Subcutaneous abdominal adipose tissue (tissue), 5 donors: ENCODE measurements around the gene SHISA6.
"Not testable (repeated sequence)": the region's sequence is repeated elsewhere in the genome, so short reads cannot be mapped to it uniquely, and the experiment has no call there.

ENCODE experiments used
- H3K27ac ChIP-seq: one replicate; pipeline ENCODE4 v1.7.0; 2013; ENCODE audit warnings: low read depth, mild to moderate bottlenecking, inconsistent platforms, low read length, moderate library complexity
- H3K27me3 ChIP-seq, 5 donors: one replicate each; pipeline ENCODE4 v1.7.0; 2013; ENCODE audit warnings: low read length in 5 of 5, inconsistent platforms in 1 of 5; ENCODE audit not compliant: control insufficient read depth in 5 of 5, insufficient read depth in 4 of 5
- H3K36me3 ChIP-seq, 5 donors: one replicate each; pipeline ENCODE4 v1.7.0; 2013; ENCODE audit warnings: low read length in 5 of 5; ENCODE audit not compliant: control insufficient read depth in 5 of 5, insufficient read depth in 5 of 5
- H3K4me1 ChIP-seq, 5 donors: one replicate each; pipeline ENCODE4 v1.7.0; 2013; ENCODE audit warnings: low read length in 5 of 5, mild to moderate bottlenecking in 3 of 5, moderate library complexity in 1 of 5; ENCODE audit not compliant: control insufficient read depth in 5 of 5, insufficient read depth in 5 of 5
- H3K4me3 ChIP-seq, 5 donors: one replicate each; pipeline ENCODE4 v1.7.0; 2013; ENCODE audit warnings: low read length in 5 of 5, low read depth in 1 of 5
- H3K9ac ChIP-seq, 5 donors: one replicate each; pipeline ENCODE4 v1.7.0; 2013; ENCODE audit warnings: low read length in 5 of 5, mild to moderate bottlenecking in 4 of 5, moderate library complexity in 3 of 5
- H3K9me3 ChIP-seq, 5 donors: one replicate each; pipeline ENCODE4 v1.7.0; 2013; ENCODE audit warnings: low read length in 5 of 5; ENCODE audit not compliant: control insufficient read depth in 5 of 5
- donor health status: healthy.
- donor health status: healthy.
- donor health status: healthy.
- donor health status: healthy.
- donor health status: healthy.

The SHISA6 gene

GRCh38 chr17:11309033-11309432, 68.0 kb downstream of the SHISA6 start:
- no peak overlapping the region for H3K9ac ChIP-seq
- H3K36me3 ChIP-seq = no peaks in the 10 kb centered on the region
- H3K4me3 ChIP-seq = no peak overlapping the region
- no peaks in the 10 kb centered on the region for H3K27me3 ChIP-seq
- H3K4me1 ChIP-seq = peaks cover 0 to 3% (median 0%) of the 10 kb centered on the region in 5 donors
- no peak overlapping the region for H3K27ac ChIP-seq
- H3K9me3 ChIP-seq = no peaks in the 10 kb centered on the region

- no peaks in the 10 kb centered on the region for H3K36me3 ChIP-seq
- H3K9me3 ChIP-seq = no peaks in the 10 kb centered on the region
- no peaks in the 10 kb centered on the region for H3K27me3 ChIP-seq
- H3K4me1 ChIP-seq = peaks cover 0 to 3% (median 0%) of the 10 kb centered on the region in 5 donors
- H3K4me3 ChIP-seq = no peak overlapping the region
- H3K27ac ChIP-seq = no peak overlapping the region
- H3K9ac ChIP-seq = no peak overlapping the region
These were observed 68.8 kb downstream of the SHISA6 start for GRCh38 chr17:11309850-11310249.

DNA sequence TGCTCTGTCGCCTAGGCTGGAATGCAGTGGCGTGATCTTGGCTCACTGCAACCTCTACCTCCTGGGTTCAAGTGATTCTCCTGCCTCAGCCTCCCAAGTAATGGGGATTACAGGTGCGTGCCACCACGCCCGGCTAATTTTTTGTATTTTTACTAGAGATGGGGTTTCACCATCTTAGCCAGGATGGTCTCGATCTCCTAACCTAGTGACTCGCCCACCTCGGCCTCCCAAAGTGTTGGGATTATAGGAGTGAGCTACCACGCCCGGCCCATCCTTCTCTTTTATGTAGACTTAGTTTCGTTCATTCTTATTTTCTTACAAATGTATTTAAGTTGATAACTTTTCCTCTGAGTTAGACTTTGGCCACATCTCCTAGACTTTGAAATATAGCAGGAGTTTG, 75.4 kb downstream of the SHISA6 start:
- H3K4me1 ChIP-seq, H3K36me3 ChIP-seq, H3K9ac ChIP-seq, H3K27ac ChIP-seq, H3K4me3 ChIP-seq, H3K9me3 ChIP-seq, H3K27me3 ChIP-seq: not testable (repeated sequence)

GRCh38 chr17:11318207-11318606, 77.2 kb downstream of the SHISA6 start:
- Histone ChIP-seq H3K27me3 (no peaks in the 10 kb centered on the region), H3K4me1 (no peaks in the 10 kb centered on the region), H3K4me3 (no peak overlapping the region), H3K36me3 (no peaks in the 10 kb centered on the region), H3K9ac (no peak overlapping the region), H3K9me3 (peaks cover 0 to 4% (median 0%) of the 10 kb centered on the region in 5 donors), H3K27ac (no peak overlapping the region)

DNA sequence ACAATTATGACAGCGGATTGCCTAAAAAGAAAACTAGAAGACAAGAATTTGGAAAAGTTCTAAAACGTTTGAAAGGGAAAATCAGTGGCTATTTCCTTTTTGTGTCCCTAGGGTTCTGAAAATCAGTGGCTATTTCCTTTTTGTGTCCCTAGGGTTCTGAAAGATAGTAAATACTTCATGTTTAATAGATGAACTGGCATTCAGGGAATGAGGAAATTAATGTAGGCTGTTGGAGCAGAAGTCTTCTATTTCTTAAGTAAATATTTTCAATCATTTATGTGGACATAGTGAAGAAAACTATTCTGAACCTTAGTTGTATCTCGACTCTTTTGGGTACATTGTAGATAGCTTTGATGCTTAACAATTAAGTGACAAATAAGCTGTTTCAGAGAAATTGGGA, 78.9 kb downstream of the SHISA6 start:
- peaks cover 0 to 4% (median 0%) of the 10 kb centered on the region in 5 donors for H3K9me3 ChIP-seq
- H3K36me3 ChIP-seq = no peaks in the 10 kb centered on the region
- H3K27me3 ChIP-seq = no peaks in the 10 kb centered on the region
- H3K4me1 ChIP-seq = no peaks in the 10 kb centered on the region
- H3K4me3 ChIP-seq = no peak overlapping the region
- no peak overlapping the region for H3K9ac ChIP-seq
- no peak overlapping the region for H3K27ac ChIP-seq

- no peak overlapping the region for H3K4me3 ChIP-seq
- no peak overlapping the region for H3K27ac ChIP-seq
- no peaks in the 10 kb centered on the region for H3K36me3 ChIP-seq
- H3K27me3 ChIP-seq = no peaks in the 10 kb centered on the region
- H3K9me3 ChIP-seq = peaks cover 0 to 4% (median 0%) of the 10 kb centered on the region in 5 donors
- no peak overlapping the region for H3K9ac ChIP-seq
- no peaks in the 10 kb centered on the region for H3K4me1 ChIP-seq
These were observed 83.0 kb downstream of the SHISA6 start for GRCh38 chr17:11324021-11324420.

DNA sequence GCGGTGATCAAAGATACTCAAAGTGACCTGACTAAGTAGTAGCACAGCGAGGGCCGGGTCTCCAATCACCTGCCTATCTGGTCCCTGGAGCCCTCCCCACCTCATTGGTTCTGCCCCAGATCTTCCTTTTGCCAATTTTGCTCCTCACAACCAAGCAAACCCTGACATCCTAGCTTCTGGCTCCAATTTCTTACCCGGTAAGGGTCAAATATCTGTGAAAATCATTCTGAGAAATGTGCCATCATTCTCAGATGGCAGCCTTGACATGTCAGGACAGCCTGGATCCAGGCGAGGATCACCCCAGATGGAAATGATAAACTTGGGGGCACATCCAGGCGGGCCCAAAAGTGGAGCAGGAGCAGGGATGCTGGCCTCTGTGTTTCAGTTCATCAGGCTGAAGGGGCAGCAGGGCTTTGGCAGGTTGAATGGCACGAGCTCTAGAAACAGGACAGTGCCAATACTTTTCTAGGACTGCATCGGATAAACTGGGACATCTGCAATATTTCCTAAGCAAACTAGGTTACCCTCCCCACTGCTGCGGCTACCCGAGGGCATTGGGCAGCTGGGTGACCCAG, 83.9 kb downstream of the SHISA6 start:
- H3K9me3 ChIP-seq = peaks cover 0 to 4% (median 0%) of the 10 kb centered on the region in 5 donors
- no peak overlapping the region for H3K4me3 ChIP-seq
- H3K27ac ChIP-seq = no peak overlapping the region
- no peaks in the 10 kb centered on the region for H3K36me3 ChIP-seq
- no peak overlapping the region for H3K9ac ChIP-seq
- H3K27me3 ChIP-seq = no peaks in the 10 kb centered on the region
- H3K4me1 ChIP-seq = no peaks in the 10 kb centered on the region

DNA sequence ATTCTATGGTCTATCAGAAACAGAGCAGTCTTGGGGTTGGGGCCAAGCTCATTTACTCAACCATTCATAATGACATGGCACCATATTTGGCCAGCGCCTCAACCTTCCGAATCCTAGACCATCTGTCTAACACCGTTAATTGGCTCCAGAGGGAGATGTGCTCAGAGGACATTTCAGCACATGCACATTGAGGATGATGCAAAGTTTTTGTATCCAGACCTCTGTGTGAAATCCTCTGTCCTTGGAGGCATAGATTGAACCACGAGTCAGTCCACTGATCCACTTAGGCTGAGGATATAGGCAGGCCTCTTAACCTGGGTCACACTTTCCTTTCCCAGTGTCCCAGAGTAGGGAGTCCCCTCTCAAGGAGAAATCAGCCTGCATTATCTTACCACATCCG, 85.5 kb downstream of the SHISA6 start:
- H3K9me3 ChIP-seq = no peaks in the 10 kb centered on the region
- peaks cover 0 to 4% (median 0%) of the 10 kb centered on the region in 5 donors for H3K4me1 ChIP-seq
- H3K27ac ChIP-seq = no peak overlapping the region
- no peaks in the 10 kb centered on the region for H3K27me3 ChIP-seq
- no peak overlapping the region for H3K9ac ChIP-seq
- no peak overlapping the region for H3K4me3 ChIP-seq
- H3K36me3 ChIP-seq = no peaks in the 10 kb centered on the region

- Histone ChIP-seq H3K4me1 (peaks cover 0 to 4% (median 0%) of the 10 kb centered on the region in 5 donors), H3K27ac (no peak overlapping the region), H3K36me3 (no peaks in the 10 kb centered on the region), H3K9ac (no peak overlapping the region), H3K4me3 (no peak overlapping the region), H3K27me3 (no peaks in the 10 kb centered on the region), H3K9me3 (no peaks in the 10 kb centered on the region)
These were observed 87.8 kb downstream of the SHISA6 start for GRCh38 chr17:11328770-11329169.

- Histone ChIP-seq H3K9ac (no peak overlapping the region), H3K4me3 (no peak overlapping the region), H3K9me3 (no peaks in the 10 kb centered on the region), H3K27me3 (no peaks in the 10 kb centered on the region), H3K27ac (no peak overlapping the region), H3K4me1 (peaks cover 0 to 4% (median 0%) of the 10 kb centered on the region in 5 donors), H3K36me3 (no peaks in the 10 kb centered on the region)
These were observed 89.0 kb downstream of the SHISA6 start for GRCh38 chr17:11330006-11330405.

- no peak overlapping the region for H3K27ac ChIP-seq
- H3K9ac ChIP-seq = no peak overlapping the region
- H3K36me3 ChIP-seq = no peaks in the 10 kb centered on the region
- H3K9me3 ChIP-seq = no peaks in the 10 kb centered on the region
- H3K4me1 ChIP-seq = peaks cover 0 to 4% (median 0%) of the 10 kb centered on the region in 5 donors
- no peak overlapping the region for H3K4me3 ChIP-seq
- H3K27me3 ChIP-seq = no peaks in the 10 kb centered on the region
These were observed 89.8 kb downstream of the SHISA6 start for GRCh38 chr17:11330826-11331225.
